GM18858 (cell line): ENCODE data around the gene SERPINB11.
"Not testable (repeated sequence)": the region's sequence is repeated elsewhere in the genome, so short reads cannot be mapped to it uniquely, and the experiment has no call there.

ENCODE experiments used
- ATAC-seq: cut with Tn5 transposase; IDR thresholded peaks from one replicate; pipeline ENCODE4 v1.9.1; 2021; ENCODE audit not compliant: unreplicated experiment

Gene SERPINB11

DNA sequence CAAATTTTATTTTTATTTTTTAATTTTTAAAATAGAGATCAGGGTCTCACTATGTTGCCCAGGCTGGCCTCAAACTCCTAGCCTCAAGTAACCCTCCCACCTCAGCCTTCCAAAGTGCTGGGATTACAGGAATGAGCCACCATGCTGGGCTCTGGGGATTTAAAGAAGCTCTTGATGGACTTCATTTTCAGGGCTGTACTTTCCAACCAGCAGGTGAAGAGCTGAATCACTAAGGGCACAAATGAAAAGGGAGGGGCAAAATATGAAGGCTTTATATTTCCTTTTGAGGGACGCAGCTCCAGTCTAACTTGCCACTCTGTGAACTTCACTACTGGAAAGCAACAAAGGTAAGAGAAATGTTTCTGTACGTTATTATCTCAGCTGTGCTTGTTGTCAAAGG, at the start of gene SERPINB11:
Gene SERPINB11 (plus strand): TSS at position 301 of the 400 bp plus-strand sequence. CDS start 7,234 bp downstream, outside the sequence.
- ATAC-seq: no peak

DNA sequence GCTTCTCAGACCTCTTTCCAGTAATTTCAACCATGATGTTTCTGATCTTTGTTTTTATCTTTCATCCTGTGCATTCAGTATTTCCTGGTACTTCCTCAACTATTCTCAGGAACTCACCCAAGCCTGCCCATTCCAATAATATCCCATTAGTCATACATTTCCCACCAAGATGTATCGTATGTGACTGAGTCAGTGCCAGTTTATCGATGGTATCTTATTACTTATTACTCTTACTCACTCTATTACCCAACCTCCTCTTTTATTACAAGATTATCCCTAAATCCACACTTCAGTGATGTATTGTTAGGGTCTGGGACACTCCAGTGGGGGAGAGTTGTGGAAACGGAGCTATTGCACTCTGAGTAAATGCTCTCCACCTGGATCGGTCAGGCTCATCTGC, 43.8 kb upstream of the SERPINB11 start:
- ATAC-seq: not testable (repeated sequence)

DNA sequence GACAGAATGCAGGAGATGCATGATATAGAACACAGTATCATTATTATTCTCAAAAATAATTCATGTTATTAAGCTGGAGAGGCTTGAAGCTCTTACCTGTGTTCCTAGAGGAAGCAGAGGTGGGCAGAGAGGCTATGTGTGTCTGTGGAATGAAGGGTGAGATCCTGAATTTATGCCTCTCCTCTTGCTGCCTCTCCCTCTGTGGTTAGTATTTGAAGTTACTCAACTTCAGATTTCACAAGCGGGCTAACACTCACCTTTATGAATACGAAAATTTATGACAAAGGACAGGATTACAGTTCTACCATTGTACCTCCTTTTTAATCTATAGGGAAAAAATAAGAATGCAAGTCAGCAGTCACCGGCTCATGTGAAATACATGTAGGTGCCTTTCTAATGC, 41.0 kb upstream of the SERPINB11 start, which contains the start of gene SERPINB3:
Gene SERPINB3 (minus strand): TSS at position 144 of the 400 bp plus-strand sequence. CDS start 677 bp downstream, outside the sequence.
- not testable (repeated sequence) for ATAC-seq

GRCh38 chr18:63664571-63664970, 38.2 kb upstream of the SERPINB11 start:
- ATAC-seq: no peak

- peak; percentile 55 for ATAC-seq
These were observed 26.0 kb upstream of the SERPINB11 start for GRCh38 chr18:63676526-63677323.

- ATAC-seq: no peak
These were observed 25.1 kb upstream of the SERPINB11 start for GRCh38 chr18:63677500-63678225.

DNA sequence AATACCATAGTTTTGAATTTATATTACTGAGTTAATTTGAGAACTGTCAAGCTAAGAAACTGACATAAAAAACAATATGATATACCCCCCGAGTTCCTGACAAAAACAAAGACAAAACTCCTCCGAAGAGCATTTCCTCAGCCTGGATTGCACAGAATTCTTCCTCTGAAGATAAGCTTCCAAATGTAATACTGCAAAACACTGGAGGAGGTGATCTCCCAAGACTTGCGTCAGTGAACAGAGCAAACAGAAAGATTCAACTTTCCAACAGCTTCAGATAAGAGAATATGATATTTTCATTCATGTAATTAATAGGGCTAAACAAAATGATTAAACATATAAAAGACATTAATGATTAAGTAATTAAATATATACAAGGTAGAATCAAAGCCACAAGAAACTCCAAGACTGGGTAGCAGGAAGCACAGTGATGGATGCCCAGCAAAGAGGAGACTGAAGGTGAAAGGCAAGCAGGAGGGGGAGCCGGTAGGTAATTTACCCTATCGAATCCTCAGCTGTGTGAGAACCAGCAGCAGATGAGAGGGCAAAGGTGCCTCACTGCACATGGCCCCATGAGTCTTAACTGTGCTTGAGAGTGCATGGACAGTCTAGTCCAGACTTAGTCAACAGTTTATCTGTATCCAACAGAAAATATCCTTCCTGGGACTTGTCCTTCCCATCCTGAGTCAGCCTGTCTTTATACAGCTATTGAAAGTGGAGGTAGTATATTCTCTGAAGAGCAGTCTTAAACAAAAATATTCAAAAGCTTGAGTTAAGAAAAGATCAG, 22.7 kb upstream of the SERPINB11 start:
- ATAC-seq: no peak

- no peak for ATAC-seq
These were observed 21.1 kb upstream of the SERPINB11 start for GRCh38 chr18:63681449-63682340.

DNA sequence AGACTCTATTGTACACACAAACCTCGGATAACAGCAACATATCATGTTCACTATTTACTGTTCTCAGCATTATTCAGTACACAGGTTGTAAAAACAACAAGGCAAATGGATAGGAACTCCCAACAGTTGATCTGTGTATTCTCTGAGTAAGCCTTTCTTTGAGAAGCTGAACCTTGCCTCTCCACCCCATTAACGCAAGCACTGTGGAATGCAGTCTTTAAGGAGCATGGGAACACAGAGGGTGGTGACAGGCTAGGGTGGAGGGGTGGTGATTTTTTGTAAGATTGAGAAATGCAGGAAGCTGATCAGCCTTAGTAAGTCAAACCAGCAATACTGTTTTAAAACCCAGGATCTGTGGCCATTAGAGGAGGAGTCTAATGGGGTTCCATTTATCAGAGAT, 19.6 kb upstream of the SERPINB11 start:
- ATAC-seq: no peak

- ATAC-seq: no peak
These were observed 18.9 kb upstream of the SERPINB11 start for GRCh38 chr18:63683890-63684289.

DNA sequence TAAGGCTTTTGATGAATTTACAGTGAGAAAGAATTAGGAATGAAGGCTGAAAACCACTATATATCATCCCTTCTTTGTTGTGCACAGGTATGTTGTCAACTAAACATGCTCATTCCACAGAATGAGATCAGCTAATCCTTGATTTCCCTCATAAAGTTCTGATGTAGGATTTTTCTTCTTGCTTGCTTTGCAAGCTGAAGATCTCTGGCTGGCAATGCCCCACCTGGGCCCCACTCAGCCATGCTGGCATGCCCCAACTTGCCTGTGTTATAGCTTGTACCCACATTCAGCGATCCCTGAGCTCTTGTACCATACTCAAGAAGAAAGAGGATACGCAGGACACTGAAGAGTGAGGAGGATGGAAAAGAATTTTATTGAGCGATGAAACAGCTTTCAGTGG, 18.0 kb upstream of the SERPINB11 start:
- ATAC-seq: no peak

GRCh38 chr18:63686871-63687270, 15.9 kb upstream of the SERPINB11 start:
- no peak for ATAC-seq

DNA sequence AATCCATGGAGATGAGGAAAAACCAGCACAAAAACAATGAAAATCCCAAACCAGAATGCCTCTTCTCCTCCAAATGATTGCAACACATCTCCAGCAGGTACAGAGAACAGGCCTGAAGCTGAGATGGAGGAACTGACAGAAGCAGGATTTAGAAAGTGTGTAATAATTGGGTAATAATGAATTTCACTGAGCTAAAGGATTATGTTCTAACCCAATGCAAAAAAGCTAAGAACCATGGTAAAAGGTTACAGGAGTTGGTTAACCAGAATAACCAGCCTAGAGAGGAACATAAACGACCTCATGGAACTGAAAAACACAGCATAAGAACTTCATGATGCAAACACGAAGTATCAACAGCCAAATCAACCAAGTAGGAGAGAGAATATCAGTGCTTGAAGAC, 13.7 kb upstream of the SERPINB11 start:
- ATAC-seq: no peak

GRCh38 chr18:63697097-63697660, 5.6 kb upstream of the SERPINB11 start:
- no peak for ATAC-seq

DNA sequence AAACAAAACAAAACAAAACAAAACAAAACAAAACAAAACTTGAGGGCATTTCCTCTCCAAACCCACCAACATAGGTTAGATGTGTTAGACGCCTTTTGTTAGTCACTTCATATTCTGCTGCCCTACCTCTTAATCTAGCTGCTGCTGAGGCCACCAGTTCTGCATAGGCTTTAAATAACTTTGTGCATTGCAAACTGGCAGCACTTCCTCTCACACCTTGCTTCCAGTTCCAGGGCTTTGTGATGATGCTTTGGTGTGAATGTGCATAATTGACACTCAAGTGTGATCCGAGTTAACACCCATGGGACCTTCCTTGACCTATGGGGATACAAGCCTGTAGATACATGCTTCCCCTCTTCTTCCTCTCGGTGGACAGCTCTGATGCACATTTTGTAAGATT, 2.3 kb upstream of the SERPINB11 start:
- ATAC-seq: no peak

GRCh38 chr18:63701952-63702351, 808 bp upstream of the SERPINB11 start:
- ATAC-seq: no peak

- no peak for ATAC-seq
These were observed 2.6 kb downstream of the SERPINB11 start for GRCh38 chr18:63705401-63705800.

DNA sequence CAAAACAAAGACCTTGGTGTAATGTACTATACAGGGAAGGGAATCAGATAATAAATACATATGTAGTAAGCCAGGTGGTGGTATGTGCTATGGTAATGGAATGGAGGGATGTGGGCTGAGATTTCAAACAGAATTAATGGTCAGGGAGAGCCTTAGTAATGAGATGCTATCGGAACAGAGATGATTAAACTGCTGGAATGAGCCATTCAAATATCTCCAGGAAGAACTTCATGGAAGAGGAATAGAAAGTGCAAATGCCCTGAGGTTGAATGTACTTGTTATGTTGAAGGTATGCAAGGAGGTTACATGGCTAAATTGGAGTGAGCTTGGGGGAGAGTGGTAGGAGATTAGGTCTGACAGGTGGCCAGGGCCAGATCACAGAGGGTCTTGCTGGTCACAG, 5.1 kb downstream of the SERPINB11 start:
- no peak for ATAC-seq

GRCh38 chr18:63708650-63709049, 5.9 kb downstream of the SERPINB11 start:
- no peak for ATAC-seq
